Measurements from ENCODE around the gene IFT27.

The IFT27 gene

GRCh38 chr22:36783743-36784142, 7.8 kb upstream of the IFT27 start:
- TF ChIP-seq, protein P1, sequence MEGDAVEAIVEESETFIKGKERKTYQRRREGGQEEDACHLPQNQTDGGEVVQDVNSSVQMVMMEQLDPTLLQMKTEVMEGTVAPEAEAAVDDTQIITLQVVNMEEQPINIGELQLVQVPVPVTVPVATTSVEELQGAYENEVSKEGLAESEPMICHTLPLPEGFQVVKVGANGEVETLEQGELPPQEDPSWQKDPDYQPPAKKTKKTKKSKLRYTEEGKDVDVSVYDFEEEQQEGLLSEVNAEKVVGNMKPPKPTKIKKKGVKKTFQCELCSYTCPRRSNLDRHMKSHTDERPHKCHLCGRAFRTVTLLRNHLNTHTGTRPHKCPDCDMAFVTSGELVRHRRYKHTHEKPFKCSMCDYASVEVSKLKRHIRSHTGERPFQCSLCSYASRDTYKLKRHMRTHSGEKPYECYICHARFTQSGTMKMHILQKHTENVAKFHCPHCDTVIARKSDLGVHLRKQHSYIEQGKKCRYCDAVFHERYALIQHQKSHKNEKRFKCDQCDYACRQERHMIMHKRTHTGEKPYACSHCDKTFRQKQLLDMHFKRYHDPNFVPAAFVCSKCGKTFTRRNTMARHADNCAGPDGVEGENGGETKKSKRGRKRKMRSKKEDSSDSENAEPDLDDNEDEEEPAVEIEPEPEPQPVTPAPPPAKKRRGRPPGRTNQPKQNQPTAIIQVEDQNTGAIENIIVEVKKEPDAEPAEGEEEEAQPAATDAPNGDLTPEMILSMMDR (IDR thresholded peaks at IDR 0.05; ENCODE audit: control insufficient read depth, extremely low read depth, insufficient read depth): no peak
- DNase-seq (ENCODE audit: low read depth): no peak
- H3K4me3 ChIP-seq (ENCODE audit: low read depth, low read length): no peak overlapping the region

- TF ChIP-seq, protein P1 (IDR thresholded peaks at IDR 0.05; ENCODE audit: control insufficient read depth, extremely low read depth, insufficient read depth): peak; percentile 98
- DNase-seq (ENCODE audit: low read depth): no peak
- no peak overlapping the region for H3K4me3 ChIP-seq (ENCODE audit: low read depth, low read length)
Observed at GRCh38 chr22:36781656-36782627, 6.0 kb upstream of the IFT27 start.

DNA sequence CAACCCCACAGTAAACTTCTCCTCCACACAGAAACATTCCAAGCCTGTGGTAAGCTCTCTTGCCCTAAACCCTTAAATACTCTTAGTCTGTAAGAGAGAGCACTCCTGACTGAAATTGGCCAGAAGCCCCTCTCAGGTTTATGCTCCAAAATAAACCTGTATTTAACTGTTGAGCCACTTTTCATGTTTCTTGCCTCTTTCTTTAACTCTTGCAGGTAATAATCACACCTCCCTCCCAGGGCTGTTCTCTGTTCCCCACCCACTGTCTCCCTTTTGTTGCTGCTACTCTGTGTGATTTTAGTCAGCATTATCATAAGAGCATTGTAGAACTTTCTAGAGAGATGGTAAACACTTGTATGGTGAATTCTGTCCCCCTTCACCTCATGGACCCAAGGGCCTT, 2.1 kb upstream of the IFT27 start:
- no peak overlapping the region for H3K4me3 ChIP-seq (ENCODE audit: low read depth, low read length)
- TF ChIP-seq, protein P1 (IDR thresholded peaks at IDR 0.05; ENCODE audit: control insufficient read depth, extremely low read depth, insufficient read depth): no peak
- no peak for DNase-seq (ENCODE audit: low read depth)

- TF ChIP-seq, protein P1 (IDR thresholded peaks at IDR 0.05; ENCODE audit: control insufficient read depth, extremely low read depth, insufficient read depth): no peak
- H3K4me3 ChIP-seq (ENCODE audit: low read depth, low read length): peak overlapping the region; percentile 33
- DNase-seq (ENCODE audit: low read depth): no peak
Observed at GRCh38 chr22:36776722-36777121, 803 bp upstream of the IFT27 start.

- peak overlapping the region; percentile 82 for H3K4me3 ChIP-seq (ENCODE audit: low read depth, low read length)
- no peak for DNase-seq (ENCODE audit: low read depth)
- TF ChIP-seq, protein P1 (IDR thresholded peaks at IDR 0.05; ENCODE audit: control insufficient read depth, extremely low read depth, insufficient read depth): no peak
Observed at GRCh38 chr22:36775586-36775963, 344 bp downstream of the IFT27 start.

GRCh38 chr22:36773935-36774334, 2.0 kb downstream of the IFT27 start:
- no peak for DNase-seq (ENCODE audit: low read depth)

More at GRCh38 chr22:36773935-36774334, 2.0 kb downstream of the IFT27 start:
- no peak overlapping the region for H3K4me3 ChIP-seq (ENCODE audit: low read depth, low read length)
- TF ChIP-seq, protein P1 (IDR thresholded peaks at IDR 0.05; ENCODE audit: control insufficient read depth, extremely low read depth, insufficient read depth): peak; percentile 54

Measured in LNCaP clone FGC (cell line).